Stomach (tissue), 9 donors: ENCODE data around the gene KIRREL3. TPM values are rescaled to one million over a fixed set of nuclear protein-coding genes. Genes with fewer than 3 reads are reported as not detected.

Experiments used
- DNase-seq, 2 donors: peaks; one replicate each; pipeline versions ENCODE4 v3.0.0 to v3.0.0-alpha.2; 2013 to 2019
- H3K27ac ChIP-seq, 5 donors: fragments of 200-600 bp in 4 of 5; sonication (generic) in 4 of 5; one replicate each; pipeline ENCODE4 v1.5.1; 2013 to 2019; ENCODE audit warnings: mild to moderate bottlenecking in 1 of 5, moderate library complexity in 1 of 5
- H3K27me3 ChIP-seq, 3 donors: fragments of 200-600 bp; sonication (generic); one replicate each; pipeline ENCODE4 v1.5.1; 2017 to 2019; ENCODE audit warnings: mixed run types in 1 of 3
- H3K36me3 ChIP-seq, 4 donors: fragments of 200-600 bp; sonication (generic); 1 replicate in 3 of 4; 2 replicates in 1 of 4; pipeline ENCODE4 v1.5.1; 2016 to 2019
- H3K4me1 ChIP-seq, 4 donors: fragments of 200-600 bp; sonication (generic); one replicate each; pipeline ENCODE4 v1.5.1; 2016 to 2019
- H3K4me3 ChIP-seq, 4 donors: fragments of 200-600 bp; sonication (generic) in 3 of 4; one replicate each; pipeline ENCODE4 v1.5.1; 2016 to 2019; ENCODE audit warnings: mild to moderate bottlenecking in 1 of 4
- H3K9me3 ChIP-seq, 4 donors: fragments of 200-600 bp; sonication (generic); one replicate each; pipeline ENCODE4 v1.5.1; 2016 to 2019
- CTCF ChIP-seq, 7 experiments: fragments of 450-650 bp in 4 of 7; fragments of 200-600 bp in 3 of 7; sonication (generic) in 3 of 7; IDR thresholded peaks; one replicate each; pipeline ENCODE4 v1.5.1; 2016 to 2019; ENCODE audit warnings: antibody characterized with exemption in 7 of 7, control low read depth in 2 of 7, mild to moderate bottlenecking in 1 of 7
- EP300 ChIP-seq: sonication (generic); formaldehyde crosslinking; IDR thresholded peaks from one replicate; pipeline ENCODE4 v1.6.1; 2017; ENCODE audit warnings: antibody characterized with exemption
- POLR2A ChIP-seq, 4 donors: fragments of 450-650 bp; IDR thresholded peaks; one replicate each; pipeline ENCODE4 v1.6.1; 2016; ENCODE audit warnings: antibody characterized with exemption in 4 of 4, control low read depth in 2 of 4, mild to moderate bottlenecking in 1 of 4, moderate library complexity in 1 of 4
- POLR2AphosphoS5 ChIP-seq, 3 donors: sonication (generic); formaldehyde crosslinking; IDR thresholded peaks; one replicate each; pipeline ENCODE4 v1.6.1; 2016; ENCODE audit warnings: antibody characterized with exemption in 3 of 3
- WGBS, 5 donors: extraction: QIAGEN DNeasy Blood & Tissue Kit in 3 of 5; methylation state at CpG; one replicate each; pipeline versions ENCODE4 v1.1.5 to v1.1.7; 2013 to 2018; 5-methylcytosine and 5-hydroxymethylcytosine counted together
- intact Hi-C: fragments of 100-400 bp; cut with DNase I; formaldehyde crosslinking; loops from one replicate; pipeline ENCODE4 v1.15.1; 2023; ENCODE audit warnings: low total_unique reads
- polyA plus RNA-seq, 3 donors: library from polyadenylated mRNA; stranded (reverse); fragments of 200-250 nt; gene quantifications; one replicate each; pipeline ENCODE4 v1.2.3, GENCODE V29; 2013
- total RNA-seq, 5 donors: library from RNA; depleted of rRNA; stranded (reverse); fragments of >200 nt; gene quantifications; one replicate each; pipeline versions ENCODE4 v1.1.0 to v1.2.3, GENCODE V29; 2014 to 2016
- donor health status: healthy with polysubstance abuse.
- donor health status: Bipolar disorder and iron deficiency.
- donor health status: healthy.

KIRREL3 gene
- total and polyA plus RNA-seq, 8 donors = 0.10 to 1.7 (median 0.38) TPM; not detected in 4

GRCh38 chr11:126534141-126534805 lies 466.3 kb downstream of the KIRREL3 start:
- intact Hi-C loops = no loop called here
- WGBS, 5 donors = 68 to 87% (median 72%) methylated on average over 10 to 17 of the region's 17 CpGs

GRCh38 chr11:126533560-126533959 lies 467.0 kb downstream of the KIRREL3 start:
- H3K9me3 ChIP-seq = no peaks in the 10 kb centered on the region
- H3K4me1 ChIP-seq = no peaks in the 10 kb centered on the region
- intact Hi-C loops = no loop called here
- no peaks in the 10 kb centered on the region for H3K36me3 ChIP-seq
- DNase-seq = no peak
- peaks cover 0 to 55% (median 2%) of the 10 kb centered on the region in 3 donors for H3K27me3 ChIP-seq
- 81 to 100% (median 87%) methylated on average over 1 to 6 of the region's 6 CpGs for WGBS, 5 donors
- no peak overlapping the region for H3K27ac ChIP-seq
- H3K4me3 ChIP-seq = no peak overlapping the region
- TF ChIP-seq CTCF (IDR thresholded peaks at IDR 0.05) (no peak), POLR2AphosphoS5 (IDR thresholded peaks at IDR 0.05) (no peak), EP300 (no peak), POLR2A (IDR thresholded peaks at IDR 0.05) (no peak)

More at GRCh38 chr11:126534141-126534805, 466.3 kb downstream of the KIRREL3 start:
- Histone ChIP-seq H3K4me3 (no peak overlapping the region), H3K27ac (no peak overlapping the region), H3K9me3 (no peaks in the 10 kb centered on the region), H3K4me1 (no peaks in the 10 kb centered on the region), H3K36me3 (no peaks in the 10 kb centered on the region), H3K27me3 (peaks cover 0 to 57% (median 3%) of the 10 kb centered on the region in 3 donors)
- TF ChIP-seq EP300 (no peak), POLR2AphosphoS5 (IDR thresholded peaks at IDR 0.05) (no peak), POLR2A (IDR thresholded peaks at IDR 0.05) (no peak), CTCF (IDR thresholded peaks at IDR 0.05) (no peak)
- no peak for DNase-seq

- H3K27me3 ChIP-seq = peaks cover 0 to 44% (median 0%) of the 10 kb centered on the region in 3 donors
- intact Hi-C loops = no loop called here
- H3K4me3 ChIP-seq = no peak overlapping the region
- H3K4me1 ChIP-seq = no peaks in the 10 kb centered on the region
- 77 to 87% (median 83%) methylated on average over 8 of the region's 8 CpGs for WGBS, 5 donors
- H3K27ac ChIP-seq = no peak overlapping the region
- no peak for DNase-seq
- no peaks in the 10 kb centered on the region for H3K9me3 ChIP-seq
- no peaks in the 10 kb centered on the region for H3K36me3 ChIP-seq
- TF ChIP-seq POLR2AphosphoS5 (IDR thresholded peaks at IDR 0.05) = no peak
- no peak for TF ChIP-seq POLR2A (IDR thresholded peaks at IDR 0.05)
- TF ChIP-seq EP300 = no peak
- TF ChIP-seq CTCF (IDR thresholded peaks at IDR 0.05) = no peak
Observed at GRCh38 chr11:126530416-126530815, 470.2 kb downstream of the KIRREL3 start.

- Histone ChIP-seq H3K27ac (no peak overlapping the region), H3K4me3 (no peak overlapping the region), H3K9me3 (no peaks in the 10 kb centered on the region), H3K27me3 (peaks cover 0 to 40% (median 0%) of the 10 kb centered on the region in 3 donors), H3K36me3 (no peaks in the 10 kb centered on the region), H3K4me1 (no peaks in the 10 kb centered on the region)
- TF ChIP-seq CTCF (IDR thresholded peaks at IDR 0.05) = no peak
- no peak for DNase-seq
- intact Hi-C loops = no loop called here
- WGBS, 5 donors = 38 to 75% (median 68%) methylated on average over 2 to 10 of the region's 10 CpGs
Observed at GRCh38 chr11:126529037-126529436, 471.5 kb downstream of the KIRREL3 start.
